ENCODE data around the gene NARF. TPM values are rescaled to one million over a fixed set of nuclear protein-coding genes. Genes with fewer than 3 reads are reported as not detected.

The NARF gene
- total RNA-seq, 1 donor from 2014 or later = 62.6 TPM

DNA sequence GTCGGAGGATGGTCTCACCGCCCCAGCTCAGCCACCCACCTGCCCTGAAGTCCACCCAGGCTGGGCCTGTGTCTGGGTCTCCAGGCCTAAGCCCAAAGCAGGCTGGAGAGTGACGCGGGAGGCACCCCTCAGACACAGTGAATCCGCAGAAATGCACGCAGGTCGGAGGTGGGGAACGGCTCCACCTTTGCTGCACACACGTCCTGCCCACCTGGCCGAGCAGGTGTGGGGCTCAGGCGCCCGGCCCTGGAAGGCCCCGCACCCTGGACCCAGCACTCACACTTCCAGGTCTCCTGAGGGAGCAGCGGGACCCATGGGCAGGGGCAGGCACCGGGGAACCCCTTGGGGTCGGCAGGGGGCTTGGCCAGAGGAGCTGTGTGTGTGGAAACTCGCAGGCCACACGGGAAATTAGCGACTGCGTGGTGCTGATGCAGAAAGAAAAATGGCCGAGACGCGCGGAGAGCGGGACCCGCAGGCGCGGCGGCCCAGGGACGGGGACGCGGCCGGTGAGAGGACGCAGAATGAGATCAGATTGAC lies 18.6 kb upstream of the NARF start:
- Histone ChIP-seq H3K27ac (no peak overlapping the region), H3K27me3 (no peaks in the 10 kb centered on the region), H3K9me3 (no peaks in the 10 kb centered on the region), H3K36me3 (peaks cover 0 to 18% of the 10 kb centered on the region in 2 donors), H3K4me1 (no peaks in the 10 kb centered on the region), H3K4me3 (no peak overlapping the region)
- TF ChIP-seq POLR2A (IDR thresholded peaks at IDR 0.05) = no peak
- TF ChIP-seq, protein P1, sequence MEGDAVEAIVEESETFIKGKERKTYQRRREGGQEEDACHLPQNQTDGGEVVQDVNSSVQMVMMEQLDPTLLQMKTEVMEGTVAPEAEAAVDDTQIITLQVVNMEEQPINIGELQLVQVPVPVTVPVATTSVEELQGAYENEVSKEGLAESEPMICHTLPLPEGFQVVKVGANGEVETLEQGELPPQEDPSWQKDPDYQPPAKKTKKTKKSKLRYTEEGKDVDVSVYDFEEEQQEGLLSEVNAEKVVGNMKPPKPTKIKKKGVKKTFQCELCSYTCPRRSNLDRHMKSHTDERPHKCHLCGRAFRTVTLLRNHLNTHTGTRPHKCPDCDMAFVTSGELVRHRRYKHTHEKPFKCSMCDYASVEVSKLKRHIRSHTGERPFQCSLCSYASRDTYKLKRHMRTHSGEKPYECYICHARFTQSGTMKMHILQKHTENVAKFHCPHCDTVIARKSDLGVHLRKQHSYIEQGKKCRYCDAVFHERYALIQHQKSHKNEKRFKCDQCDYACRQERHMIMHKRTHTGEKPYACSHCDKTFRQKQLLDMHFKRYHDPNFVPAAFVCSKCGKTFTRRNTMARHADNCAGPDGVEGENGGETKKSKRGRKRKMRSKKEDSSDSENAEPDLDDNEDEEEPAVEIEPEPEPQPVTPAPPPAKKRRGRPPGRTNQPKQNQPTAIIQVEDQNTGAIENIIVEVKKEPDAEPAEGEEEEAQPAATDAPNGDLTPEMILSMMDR (IDR thresholded peaks at IDR 0.05) = no peak
- TF ChIP-seq POLR2AphosphoS5 (IDR thresholded peaks at IDR 0.05; ENCODE audit: insufficient read depth in 1 of 2, low read depth in 1 of 2) = no peak
- DNase-seq (ENCODE audit: extremely low spot score in 2 of 2) = no peak
- intact Hi-C loops (cut with DNase I) = no loop called here

DNA sequence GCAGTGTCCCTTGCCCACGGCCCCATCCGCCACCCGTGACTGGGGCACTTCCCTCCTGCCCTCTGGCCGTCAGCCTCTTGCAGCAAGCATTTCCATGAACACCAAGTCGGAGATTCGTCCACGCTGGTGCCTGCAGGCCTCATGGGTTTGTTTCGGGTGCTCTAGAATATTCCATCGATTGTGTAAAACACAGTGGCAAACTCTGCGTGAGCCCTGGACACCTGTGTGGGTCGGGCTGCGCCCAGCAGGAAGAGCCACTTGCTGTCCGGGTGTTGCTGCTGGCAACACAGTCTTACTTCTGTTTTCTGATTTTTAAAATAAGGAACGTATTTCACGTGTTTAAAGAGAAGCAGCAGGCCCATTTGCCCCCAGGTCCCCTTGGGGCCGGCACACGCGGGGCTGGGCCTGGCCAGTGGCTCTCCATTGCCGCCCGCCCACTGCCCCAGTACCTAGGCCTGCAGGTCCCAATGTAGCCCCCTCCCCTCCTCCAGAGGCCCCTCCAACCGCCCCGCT lies 18.0 kb upstream of the NARF start:
- DNase-seq (ENCODE audit: extremely low spot score in 2 of 2) = no peak
- no peak overlapping the region for H3K4me3 ChIP-seq
- TF ChIP-seq, protein P1 (IDR thresholded peaks at IDR 0.05) = no peak
- TF ChIP-seq POLR2A (IDR thresholded peaks at IDR 0.05) (no peak), POLR2AphosphoS5 (IDR thresholded peaks at IDR 0.05; ENCODE audit: insufficient read depth in 1 of 2, low read depth in 1 of 2) (no peak)
- intact Hi-C loops (cut with DNase I) = no loop called here
- peaks cover 6% of the 10 kb centered on the region for H3K4me1 ChIP-seq
- H3K9me3 ChIP-seq = no peaks in the 10 kb centered on the region
- H3K36me3 ChIP-seq = peaks cover 0 to 18% of the 10 kb centered on the region in 2 donors
- no peaks in the 10 kb centered on the region for H3K27me3 ChIP-seq
- no peak overlapping the region for H3K27ac ChIP-seq

DNA sequence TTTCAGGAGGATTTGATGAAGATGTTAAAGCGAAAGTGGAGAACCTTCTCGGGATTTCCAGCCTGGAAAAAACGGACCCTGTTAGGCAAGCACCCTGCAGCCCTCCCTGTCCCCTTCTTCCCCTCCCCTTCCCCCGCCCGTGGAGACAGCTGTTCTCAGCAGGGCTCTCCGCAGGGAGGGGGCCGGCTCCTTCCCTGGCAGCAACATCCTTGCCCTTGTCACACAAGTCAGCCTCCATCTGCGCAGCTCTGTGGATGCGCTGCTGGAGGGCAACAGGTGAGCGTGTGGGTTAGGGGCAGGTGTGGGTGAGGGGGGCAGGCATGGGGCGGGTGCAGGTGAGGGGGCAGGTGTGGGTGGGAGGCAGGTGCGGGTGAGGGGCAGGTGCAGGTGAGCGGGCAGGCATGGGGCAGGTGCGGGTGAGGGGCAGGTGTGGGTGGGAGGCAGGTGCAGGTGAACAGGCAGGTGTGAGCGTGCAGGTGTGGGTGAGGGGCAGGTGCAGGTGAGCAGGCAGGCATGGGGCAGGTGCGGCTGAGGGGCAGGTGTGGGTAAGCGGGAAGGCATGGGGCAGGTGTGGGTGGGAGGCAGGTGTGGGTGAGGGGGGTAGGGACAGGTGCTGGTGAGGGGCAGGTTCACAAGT lies 17.4 kb upstream of the NARF start:
- Histone ChIP-seq H3K4me1 (peaks cover 11% of the 10 kb centered on the region), H3K4me3 (no peak overlapping the region), H3K27me3 (no peaks in the 10 kb centered on the region), H3K27ac (no peak overlapping the region), H3K36me3 (peaks cover 0 to 18% of the 10 kb centered on the region in 2 donors), H3K9me3 (no peaks in the 10 kb centered on the region)
- TF ChIP-seq, protein P1 (IDR thresholded peaks at IDR 0.05) = no peak
- no peak for TF ChIP-seq POLR2A (IDR thresholded peaks at IDR 0.05)
- TF ChIP-seq POLR2AphosphoS5 (IDR thresholded peaks at IDR 0.05; ENCODE audit: insufficient read depth in 1 of 2, low read depth in 1 of 2) = no peak
- no peak for DNase-seq (ENCODE audit: extremely low spot score in 2 of 2)
- intact Hi-C loops (cut with DNase I) = no loop called here

DNA sequence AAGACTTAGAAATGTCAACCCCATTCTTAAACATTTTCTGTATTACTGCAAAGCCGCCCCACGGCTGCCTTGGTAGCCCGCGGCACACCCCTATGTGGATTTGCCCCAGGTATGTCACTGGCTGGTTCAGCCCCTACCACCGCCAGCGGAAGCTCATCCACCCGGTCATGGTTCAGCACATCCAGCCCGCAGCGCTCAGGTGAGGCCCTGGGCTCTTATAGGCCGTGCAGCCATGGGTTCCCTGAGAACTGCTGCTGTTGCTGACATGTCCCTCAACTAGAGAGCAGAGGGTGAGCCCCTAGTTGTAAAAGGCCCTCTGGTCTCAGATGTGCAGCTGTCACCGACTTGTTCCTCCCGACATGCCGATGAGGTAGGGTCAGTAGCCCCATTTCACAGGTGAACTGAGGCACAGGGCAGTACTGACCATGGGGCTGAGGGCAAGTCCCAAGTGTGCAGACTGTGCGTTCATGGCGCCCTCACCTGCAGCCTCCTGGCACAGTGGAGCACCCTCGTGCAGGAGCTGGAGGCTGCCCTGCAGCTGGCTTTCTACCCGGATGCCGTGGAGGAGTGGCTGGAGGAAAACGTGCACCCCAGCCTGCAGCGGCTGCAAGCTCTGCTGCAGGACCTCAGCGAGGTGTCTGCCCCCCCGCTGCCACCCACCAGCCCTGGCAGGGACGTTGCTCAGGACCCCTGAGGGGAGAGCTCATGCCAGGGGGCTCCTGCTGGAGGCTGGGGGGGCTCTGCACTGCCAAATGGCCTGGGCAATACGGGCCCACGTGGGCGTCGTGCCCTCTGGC lies 16.7 kb upstream of the NARF start:
- no peaks in the 10 kb centered on the region for H3K9me3 ChIP-seq
- no peak overlapping the region for H3K27ac ChIP-seq
- no peaks in the 10 kb centered on the region for H3K27me3 ChIP-seq
- H3K4me1 ChIP-seq = peaks cover 18% of the 10 kb centered on the region
- H3K4me3 ChIP-seq = no peak overlapping the region
- peaks cover 0 to 10% of the 10 kb centered on the region in 2 donors for H3K36me3 ChIP-seq
- intact Hi-C loops (cut with DNase I) = no loop called here
- no peak for DNase-seq (ENCODE audit: extremely low spot score in 2 of 2)
- TF ChIP-seq, protein P1 (IDR thresholded peaks at IDR 0.05) = no peak
- no peak for TF ChIP-seq POLR2AphosphoS5 (IDR thresholded peaks at IDR 0.05; ENCODE audit: insufficient read depth in 1 of 2, low read depth in 1 of 2)
- no peak for TF ChIP-seq POLR2A (IDR thresholded peaks at IDR 0.05)
